ENCODE data around the gene MTA3.

The MTA3 gene

GRCh38 chr2:42758751-42759150, 190.3 kb downstream of the MTA3 start:
- Mint-ChIP-seq H3K27ac (no peak overlapping the region), H3K27me3 (no peaks in the 10 kb centered on the region), H3K4me3 (no peak overlapping the region), H3K9me3 (ENCODE audit: low read depth) (no peaks in the 10 kb centered on the region), H3K4me1 (ENCODE audit: low read depth) (no peaks in the 10 kb centered on the region), H3K36me3 (peaks cover 4% of the 10 kb centered on the region)

- Mint-ChIP-seq H3K36me3 (peaks cover 4% of the 10 kb centered on the region), H3K4me3 (no peak overlapping the region), H3K27me3 (no peaks in the 10 kb centered on the region), H3K4me1 (ENCODE audit: low read depth) (no peaks in the 10 kb centered on the region), H3K9me3 (ENCODE audit: low read depth) (no peaks in the 10 kb centered on the region), H3K27ac (no peak overlapping the region)
These were observed 193.1 kb downstream of the MTA3 start for GRCh38 chr2:42761554-42761953.

GRCh38 chr2:42762155-42762554, 193.7 kb downstream of the MTA3 start:
- H3K4me1 Mint-ChIP-seq (ENCODE audit: low read depth), result no peaks in the 10 kb centered on the region
- no peaks in the 10 kb centered on the region for H3K27me3 Mint-ChIP-seq
- no peak overlapping the region for H3K4me3 Mint-ChIP-seq
- no peak overlapping the region for H3K27ac Mint-ChIP-seq
- peaks cover 4% of the 10 kb centered on the region for H3K36me3 Mint-ChIP-seq
- H3K9me3 Mint-ChIP-seq (ENCODE audit: low read depth), result no peaks in the 10 kb centered on the region

DNA sequence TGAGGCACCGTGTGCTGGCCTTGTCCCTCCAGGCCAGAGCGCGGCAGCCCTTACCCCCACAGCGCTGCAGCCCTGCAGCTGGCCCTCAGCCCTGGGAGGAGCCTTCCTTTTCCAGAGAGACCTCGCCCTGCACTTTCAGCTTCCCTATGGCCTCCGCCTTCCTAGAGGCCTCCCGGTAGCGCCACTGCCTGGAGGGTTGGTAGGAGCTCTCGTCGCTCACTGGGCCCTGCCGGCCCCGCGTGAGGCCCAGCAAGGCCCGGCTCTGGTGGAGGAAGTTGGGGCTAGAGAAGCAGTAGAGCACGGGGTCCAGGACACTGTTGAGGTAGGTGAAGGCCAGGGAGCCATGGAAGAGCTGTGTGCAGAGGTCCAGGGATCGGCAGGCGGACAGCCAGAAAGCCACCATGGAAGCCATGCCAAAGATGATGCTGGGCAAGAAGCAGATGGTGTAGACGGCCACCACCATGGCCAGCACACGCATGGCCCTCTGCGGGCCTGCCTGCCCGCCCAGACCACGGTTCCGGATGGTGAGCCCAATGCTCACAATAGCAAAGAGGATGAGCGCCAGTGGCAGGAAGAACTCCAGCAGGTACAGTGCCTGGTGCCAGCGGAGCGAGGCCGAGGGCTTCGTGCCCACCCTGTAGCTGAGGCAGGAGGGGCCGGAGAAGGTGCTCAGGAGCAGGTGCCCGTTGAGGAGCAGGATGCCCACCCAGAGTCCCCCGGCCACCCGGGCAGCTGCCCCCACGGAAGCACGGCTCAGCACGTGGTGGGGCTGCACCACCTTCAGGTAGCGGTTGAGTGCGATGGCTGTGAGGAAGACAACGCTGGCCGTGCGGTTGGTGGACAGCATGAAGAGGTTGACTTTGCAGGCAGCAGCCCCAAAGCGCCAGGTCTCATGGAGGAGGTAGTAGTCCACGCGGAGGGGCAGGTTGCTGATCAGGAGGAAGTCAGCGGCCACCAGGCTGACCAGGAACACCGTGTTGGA, 194.7 kb downstream of the MTA3 start:
- Mint-ChIP-seq H3K27ac (no peak overlapping the region), H3K27me3 (no peaks in the 10 kb centered on the region), H3K4me3 (no peak overlapping the region), H3K9me3 (ENCODE audit: low read depth) (no peaks in the 10 kb centered on the region), H3K36me3 (peaks cover 4% of the 10 kb centered on the region), H3K4me1 (ENCODE audit: low read depth) (no peaks in the 10 kb centered on the region)

- H3K27me3 Mint-ChIP-seq, result no peaks in the 10 kb centered on the region
- H3K36me3 Mint-ChIP-seq, result no peaks in the 10 kb centered on the region
- H3K27ac Mint-ChIP-seq, result no peak within 1 kb of the TSS
- H3K9me3 Mint-ChIP-seq (ENCODE audit: low read depth), result no peaks in the 10 kb centered on the region
- no peaks in the 10 kb centered on the region for H3K4me1 Mint-ChIP-seq (ENCODE audit: low read depth)
- H3K4me3 Mint-ChIP-seq, result no peak within 1 kb of the TSS
These were observed 195.7 kb downstream of the MTA3 start, which contains the start of gene OXER1 for GRCh38 chr2:42764096-42764495. TSS of gene OXER1 (minus strand) at chr2:42764135. CDS start at chr2:42764062, 73 bp downstream.

GRCh38 chr2:42764901-42765300, 196.5 kb downstream of the MTA3 start:
- no peaks in the 10 kb centered on the region for H3K36me3 Mint-ChIP-seq
- H3K4me1 Mint-ChIP-seq (ENCODE audit: low read depth), result no peaks in the 10 kb centered on the region
- H3K4me3 Mint-ChIP-seq, result no peak overlapping the region
- no peaks in the 10 kb centered on the region for H3K9me3 Mint-ChIP-seq (ENCODE audit: low read depth)
- no peaks in the 10 kb centered on the region for H3K27me3 Mint-ChIP-seq
- H3K27ac Mint-ChIP-seq, result no peak overlapping the region

GRCh38 chr2:42765686-42766085, 197.3 kb downstream of the MTA3 start:
- H3K9me3 Mint-ChIP-seq (ENCODE audit: low read depth), result no peaks in the 10 kb centered on the region
- H3K36me3 Mint-ChIP-seq, result no peaks in the 10 kb centered on the region
- H3K4me1 Mint-ChIP-seq (ENCODE audit: low read depth), result no peaks in the 10 kb centered on the region
- H3K27me3 Mint-ChIP-seq, result no peaks in the 10 kb centered on the region
- H3K27ac Mint-ChIP-seq, result no peak overlapping the region
- H3K4me3 Mint-ChIP-seq, result no peak overlapping the region

- H3K36me3 Mint-ChIP-seq, result no peaks in the 10 kb centered on the region
- H3K9me3 Mint-ChIP-seq (ENCODE audit: low read depth), result no peaks in the 10 kb centered on the region
- H3K27ac Mint-ChIP-seq, result no peak overlapping the region
- H3K4me1 Mint-ChIP-seq (ENCODE audit: low read depth), result no peaks in the 10 kb centered on the region
- H3K27me3 Mint-ChIP-seq, result no peaks in the 10 kb centered on the region
- no peak overlapping the region for H3K4me3 Mint-ChIP-seq
These were observed 198.9 kb downstream of the MTA3 start for GRCh38 chr2:42767080-42767898.

DNA sequence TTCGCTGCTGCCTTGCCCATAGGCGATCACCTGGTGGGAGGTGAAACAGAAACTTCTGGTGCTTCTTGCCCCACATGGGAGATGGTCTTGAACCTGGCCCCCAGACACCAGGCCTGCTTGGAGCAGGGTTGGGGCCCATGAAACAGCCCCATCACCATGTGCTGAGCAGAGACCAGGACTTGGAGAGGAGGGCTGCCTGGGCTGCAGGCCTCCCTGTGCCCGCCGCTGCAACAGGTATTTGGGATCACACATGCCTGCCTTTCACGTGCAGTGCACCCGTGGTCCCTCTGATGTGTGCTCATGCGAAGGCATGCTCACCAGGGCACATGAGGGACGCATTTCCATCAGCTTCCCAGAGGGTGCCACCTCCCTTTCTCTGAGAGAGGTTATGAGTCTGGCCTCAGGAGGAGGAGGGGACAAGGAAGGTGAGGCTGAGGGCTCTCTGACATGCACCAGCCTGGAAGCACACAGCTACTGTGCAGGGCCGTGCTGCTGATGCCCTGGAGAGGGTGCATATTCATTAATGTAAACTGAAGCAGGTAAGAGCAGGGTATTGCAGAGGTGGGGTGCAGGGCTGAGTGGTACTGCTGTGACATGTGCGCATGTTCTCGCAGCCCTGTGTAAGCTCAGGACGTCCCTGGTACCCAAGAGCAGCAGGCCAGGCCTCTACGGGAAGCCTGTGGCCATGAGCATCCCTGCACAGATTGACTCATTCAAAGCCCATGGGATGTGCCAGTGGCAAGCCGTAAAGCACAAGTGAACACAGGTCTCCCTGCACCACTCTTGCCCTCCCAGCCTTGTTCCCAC, 199.7 kb downstream of the MTA3 start:
- Mint-ChIP-seq H3K36me3 (no peaks in the 10 kb centered on the region), H3K27ac (no peak overlapping the region), H3K4me1 (ENCODE audit: low read depth) (no peaks in the 10 kb centered on the region), H3K27me3 (no peaks in the 10 kb centered on the region), H3K4me3 (no peak overlapping the region), H3K9me3 (ENCODE audit: low read depth) (no peaks in the 10 kb centered on the region)

GRCh38 chr2:42768706-42769256, 200.3 kb downstream of the MTA3 start:
- H3K4me1 Mint-ChIP-seq (ENCODE audit: low read depth), result no peaks in the 10 kb centered on the region
- H3K27me3 Mint-ChIP-seq, result no peaks in the 10 kb centered on the region
- H3K4me3 Mint-ChIP-seq, result no peak overlapping the region

DNA sequence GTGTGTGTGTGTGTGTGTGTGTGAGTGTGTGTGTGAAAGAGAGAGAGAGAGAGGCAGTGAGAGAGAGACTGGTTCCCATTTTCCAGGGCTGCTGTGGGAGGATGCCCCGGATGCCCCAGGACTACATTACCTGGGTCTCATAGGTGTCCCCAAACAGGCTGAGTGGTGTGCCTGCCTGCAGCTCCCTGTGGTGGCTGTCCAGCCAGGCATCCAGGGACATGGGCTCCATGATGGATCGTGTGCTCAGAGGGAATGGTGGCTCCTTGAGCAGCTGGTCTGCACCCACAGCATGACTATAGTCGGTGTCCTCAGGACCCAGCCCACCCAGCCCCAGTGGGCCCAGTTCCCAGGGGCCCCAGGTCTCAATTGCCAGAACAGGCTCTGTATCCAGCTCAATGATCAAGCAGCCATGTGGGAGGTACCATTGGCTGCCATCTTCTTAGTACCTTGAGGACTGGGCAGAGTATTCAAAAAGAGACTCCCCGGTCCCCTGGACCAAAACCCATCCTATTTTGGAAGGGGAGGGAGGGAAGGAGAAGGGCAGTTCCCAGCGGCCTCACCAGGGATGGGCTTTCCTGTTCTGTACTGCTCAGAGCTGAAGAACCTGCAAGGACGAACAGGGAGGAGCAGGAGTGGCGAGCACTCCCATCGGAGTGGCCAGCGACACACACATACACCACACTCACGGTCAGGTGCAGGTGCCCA, 201.3 kb downstream of the MTA3 start:
- Mint-ChIP-seq H3K4me1 (ENCODE audit: low read depth) (peaks cover 2% of the 10 kb centered on the region), H3K4me3 (no peak overlapping the region), H3K9me3 (ENCODE audit: low read depth) (no peaks in the 10 kb centered on the region), H3K27me3 (no peaks in the 10 kb centered on the region), H3K27ac (no peak overlapping the region), H3K36me3 (no peaks in the 10 kb centered on the region)

More at GRCh38 chr2:42768706-42769256, 200.3 kb downstream of the MTA3 start:
- Mint-ChIP-seq H3K36me3 (no peaks in the 10 kb centered on the region), H3K9me3 (ENCODE audit: low read depth) (no peaks in the 10 kb centered on the region), H3K27ac (no peak overlapping the region)

DNA sequence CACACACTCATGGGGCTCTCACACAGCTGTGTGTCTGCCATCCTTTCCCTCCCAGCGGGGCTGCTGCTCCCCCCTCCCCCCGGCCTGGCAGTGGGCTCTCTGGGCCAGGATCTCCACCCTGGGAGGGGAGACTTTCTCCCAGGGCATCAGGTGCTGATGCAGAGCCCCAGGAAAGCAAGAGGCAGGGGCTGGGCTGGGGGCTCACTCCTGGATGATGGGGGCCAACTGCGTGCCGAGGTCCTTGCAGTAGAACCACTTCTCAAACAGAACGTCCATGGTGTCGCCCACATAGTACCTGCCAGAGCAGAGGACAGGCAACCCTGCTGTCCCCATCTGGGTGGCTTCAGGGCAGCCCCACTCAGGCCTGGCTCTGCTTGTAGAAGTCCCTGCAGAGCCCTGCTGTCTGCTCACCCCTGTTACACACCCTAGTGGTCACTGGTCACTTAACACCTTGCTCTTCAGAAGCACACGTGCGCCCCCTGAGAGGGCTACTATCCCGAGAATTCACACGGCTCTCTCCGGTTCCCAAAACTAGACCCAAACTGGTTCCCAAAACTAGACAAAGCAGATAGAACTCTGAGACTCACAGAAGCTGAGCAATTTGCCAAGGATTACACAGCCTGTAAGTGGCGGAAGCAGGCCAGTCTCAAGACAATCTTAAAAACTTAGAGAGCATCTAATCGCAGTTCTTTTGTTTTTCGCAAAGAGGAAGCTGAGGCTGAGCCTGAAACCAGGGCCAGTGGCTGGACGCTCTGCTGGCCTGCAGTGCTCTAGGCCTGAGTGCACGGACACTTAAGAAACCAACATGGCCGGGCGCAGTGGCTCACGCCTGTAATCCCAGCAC, 202.1 kb downstream of the MTA3 start:
- H3K4me3 Mint-ChIP-seq, result no peak overlapping the region
- no peaks in the 10 kb centered on the region for H3K9me3 Mint-ChIP-seq (ENCODE audit: low read depth)
- no peaks in the 10 kb centered on the region for H3K36me3 Mint-ChIP-seq
- no peaks in the 10 kb centered on the region for H3K27me3 Mint-ChIP-seq
- no peak overlapping the region for H3K27ac Mint-ChIP-seq
- H3K4me1 Mint-ChIP-seq (ENCODE audit: low read depth), result peaks cover 8% of the 10 kb centered on the region

DNA sequence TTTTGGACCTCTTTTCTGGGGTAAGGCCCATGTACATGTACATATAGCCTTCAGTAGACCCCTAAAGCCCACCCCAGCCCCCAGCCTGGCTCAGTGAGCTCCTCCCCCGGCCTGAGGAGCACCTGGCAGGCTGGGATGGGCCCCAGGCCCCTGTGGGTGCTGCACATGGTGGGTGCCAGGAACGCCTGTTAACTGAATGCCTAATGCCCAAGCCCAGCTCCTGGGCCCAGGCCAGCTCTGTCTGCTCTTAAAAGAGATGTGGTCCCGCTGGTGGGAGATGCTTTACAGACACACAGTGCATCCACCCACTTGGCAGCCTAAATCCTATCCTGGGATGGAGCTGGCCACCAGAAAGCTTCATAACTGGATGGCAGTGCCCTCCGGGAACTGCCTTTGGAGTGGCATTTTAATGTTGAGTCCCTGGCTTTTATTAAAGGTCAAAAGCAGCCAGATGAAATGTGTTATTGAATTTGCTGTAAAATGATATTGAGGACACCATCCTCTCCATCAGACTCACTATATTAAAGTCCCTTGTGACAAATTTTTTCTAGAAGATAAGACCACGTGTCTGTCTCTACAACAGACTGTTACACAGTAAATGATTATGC, 203.2 kb downstream of the MTA3 start:
- no peak overlapping the region for H3K27ac Mint-ChIP-seq
- no peaks in the 10 kb centered on the region for H3K27me3 Mint-ChIP-seq
- no peak overlapping the region for H3K4me3 Mint-ChIP-seq
- H3K36me3 Mint-ChIP-seq, result no peaks in the 10 kb centered on the region
- peaks cover 16% of the 10 kb centered on the region for H3K4me1 Mint-ChIP-seq (ENCODE audit: low read depth)
- H3K9me3 Mint-ChIP-seq (ENCODE audit: low read depth), result no peaks in the 10 kb centered on the region

Data from activated naive CD8-positive, alpha-beta T cell (primary cell).